Left lung (tissue), 10 donors: Measurements from ENCODE around the gene BNIP5. TPM values are rescaled to one million over a fixed set of nuclear protein-coding genes. Genes with fewer than 3 reads are reported as not detected.
A peak's percentile ranks its signal among the peaks of the same experiment; 100 is the strongest.

Experiments
- ATAC-seq: fragments of 200-7000 bp; cut with Tn5 transposase; one replicate; pipeline ENCODE4 v1.9.1; 2020; ENCODE audit warnings: moderate library complexity
- DNase-seq, 4 donors: peaks; one replicate each; pipeline ENCODE4 v3.0.0-alpha.2; 2013 to 2020
- H3K27ac ChIP-seq, 2 donors: fragments of 200-600 bp; sonication (generic) in 1 of 2; one replicate each; pipeline versions ENCODE4 v1.5.0 to v1.8.0; 2020 to 2021
- H3K27me3 ChIP-seq, 2 donors: fragments of 200-600 bp; sonication (generic) in 1 of 2; one replicate each; pipeline versions ENCODE4 v1.5.0 to v1.8.0; 2020 to 2021
- H3K36me3 ChIP-seq, 2 donors: fragments of 200-600 bp; sonication (generic) in 1 of 2; one replicate each; pipeline versions ENCODE4 v1.5.0 to v1.8.0; 2020 to 2021
- H3K4me1 ChIP-seq, 2 donors: fragments of 200-600 bp; one replicate each; pipeline ENCODE4 v1.8.0; 2021
- H3K4me3 ChIP-seq, 2 donors: fragments of 200-600 bp; sonication (generic) in 1 of 2; one replicate each; pipeline versions ENCODE4 v1.5.0 to v1.8.0; 2020 to 2021; ENCODE audit warnings: mild to moderate bottlenecking in 1 of 2
- H3K9me3 ChIP-seq, 2 donors: fragments of 200-600 bp; sonication (generic) in 1 of 2; one replicate each; pipeline versions ENCODE4 v1.5.0 to v1.8.0; 2020 to 2021
- intact Hi-C, 2 donors: fragments of 100-400 bp; cut with DNase I; formaldehyde crosslinking; loops; one replicate each; pipeline versions ENCODE4 v1.11.2 to v1.14.2; 2022
- polyA plus RNA-seq, 6 donors: library from polyadenylated mRNA; unstranded; fragments of 120-200 nt; gene quantifications; one replicate each; pipeline ENCODE4 v1.2.1, GENCODE V29; 2013; ENCODE audit not compliant: insufficient read length in 6 of 6
- total RNA-seq, 2 donors: library from RNA; stranded (reverse); fragmentation: NEBNext Ultra II Directional; extraction: Animal tissue kit (Norgen Biotek cat#: 25700); gene quantifications; one replicate each; pipeline ENCODE4 v1.2.1, GENCODE V29; 2021
- TF ChIP-seq, protein P1 (sequence below), 2 donors: fragments of 200-600 bp; sonication (generic) in 1 of 2; IDR thresholded peaks; one replicate each; pipeline versions ENCODE4 v1.5.0 to v1.8.0; 2021; ENCODE audit warnings: antibody characterized with exemption in 2 of 2
- donor health status: DM: no; HTN: yes; CAD: no.
- donor health status: DM: no; HTN: no; CAD: no.

The BNIP5 gene
- total and polyA plus RNA-seq, 8 donors, result 0.26 TPM; not detected in 7

DNA sequence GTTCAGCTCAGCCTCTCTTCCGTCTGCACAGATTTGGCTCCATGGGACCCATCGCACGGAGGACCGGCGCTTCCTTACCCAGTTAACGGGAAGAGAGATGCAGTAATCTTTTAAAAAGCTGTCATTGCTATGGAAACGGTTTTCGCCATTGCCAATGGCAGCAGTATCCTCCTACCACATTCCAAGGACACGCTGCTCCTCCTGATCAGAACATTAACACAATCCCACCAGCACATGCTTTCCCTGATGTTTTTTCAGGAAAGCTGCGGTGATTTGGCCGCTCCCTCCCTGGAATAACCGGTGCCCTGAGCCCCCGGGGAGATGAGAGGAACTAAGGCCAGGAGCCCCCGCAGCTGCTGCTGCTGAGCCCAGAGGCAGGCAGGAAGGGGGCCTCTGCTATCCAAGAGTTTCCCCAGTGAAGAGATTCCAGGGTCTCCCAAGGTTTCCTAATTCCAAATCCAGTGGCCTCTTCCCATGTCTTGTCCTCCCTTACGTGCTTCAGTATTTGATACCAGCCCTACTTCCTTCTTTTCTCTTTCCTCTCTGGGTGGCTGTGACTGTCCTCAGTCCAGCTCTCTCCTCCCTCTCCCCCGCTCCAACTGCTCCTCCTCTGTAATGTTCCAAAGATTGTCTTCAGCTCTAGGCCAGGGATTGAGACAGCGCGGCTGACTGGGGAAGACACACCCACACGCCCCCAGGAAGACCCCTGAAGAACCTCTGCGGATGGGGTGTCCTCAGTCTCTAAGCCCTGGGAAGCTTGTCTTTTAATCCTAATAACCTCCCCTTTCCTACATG is 2.6 kb downstream of the BNIP5 start:
- TF ChIP-seq, protein P1, sequence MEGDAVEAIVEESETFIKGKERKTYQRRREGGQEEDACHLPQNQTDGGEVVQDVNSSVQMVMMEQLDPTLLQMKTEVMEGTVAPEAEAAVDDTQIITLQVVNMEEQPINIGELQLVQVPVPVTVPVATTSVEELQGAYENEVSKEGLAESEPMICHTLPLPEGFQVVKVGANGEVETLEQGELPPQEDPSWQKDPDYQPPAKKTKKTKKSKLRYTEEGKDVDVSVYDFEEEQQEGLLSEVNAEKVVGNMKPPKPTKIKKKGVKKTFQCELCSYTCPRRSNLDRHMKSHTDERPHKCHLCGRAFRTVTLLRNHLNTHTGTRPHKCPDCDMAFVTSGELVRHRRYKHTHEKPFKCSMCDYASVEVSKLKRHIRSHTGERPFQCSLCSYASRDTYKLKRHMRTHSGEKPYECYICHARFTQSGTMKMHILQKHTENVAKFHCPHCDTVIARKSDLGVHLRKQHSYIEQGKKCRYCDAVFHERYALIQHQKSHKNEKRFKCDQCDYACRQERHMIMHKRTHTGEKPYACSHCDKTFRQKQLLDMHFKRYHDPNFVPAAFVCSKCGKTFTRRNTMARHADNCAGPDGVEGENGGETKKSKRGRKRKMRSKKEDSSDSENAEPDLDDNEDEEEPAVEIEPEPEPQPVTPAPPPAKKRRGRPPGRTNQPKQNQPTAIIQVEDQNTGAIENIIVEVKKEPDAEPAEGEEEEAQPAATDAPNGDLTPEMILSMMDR (IDR thresholded peaks at IDR 0.05), result no peak
- H3K4me1 ChIP-seq, result peaks cover 3% of the 10 kb centered on the region in 2 donors
- no peaks in the 10 kb centered on the region for H3K36me3 ChIP-seq
- H3K9me3 ChIP-seq, result no peaks in the 10 kb centered on the region
- no peak for ATAC-seq
- no peak overlapping the region for H3K27ac ChIP-seq
- no peak overlapping the region for H3K4me3 ChIP-seq
- intact Hi-C loops, result no loop called here
- DNase-seq, result peak in 1 of 4 donors; percentile 3
- H3K27me3 ChIP-seq, result peaks cover 0 to 48% of the 10 kb centered on the region in 2 donors

DNA sequence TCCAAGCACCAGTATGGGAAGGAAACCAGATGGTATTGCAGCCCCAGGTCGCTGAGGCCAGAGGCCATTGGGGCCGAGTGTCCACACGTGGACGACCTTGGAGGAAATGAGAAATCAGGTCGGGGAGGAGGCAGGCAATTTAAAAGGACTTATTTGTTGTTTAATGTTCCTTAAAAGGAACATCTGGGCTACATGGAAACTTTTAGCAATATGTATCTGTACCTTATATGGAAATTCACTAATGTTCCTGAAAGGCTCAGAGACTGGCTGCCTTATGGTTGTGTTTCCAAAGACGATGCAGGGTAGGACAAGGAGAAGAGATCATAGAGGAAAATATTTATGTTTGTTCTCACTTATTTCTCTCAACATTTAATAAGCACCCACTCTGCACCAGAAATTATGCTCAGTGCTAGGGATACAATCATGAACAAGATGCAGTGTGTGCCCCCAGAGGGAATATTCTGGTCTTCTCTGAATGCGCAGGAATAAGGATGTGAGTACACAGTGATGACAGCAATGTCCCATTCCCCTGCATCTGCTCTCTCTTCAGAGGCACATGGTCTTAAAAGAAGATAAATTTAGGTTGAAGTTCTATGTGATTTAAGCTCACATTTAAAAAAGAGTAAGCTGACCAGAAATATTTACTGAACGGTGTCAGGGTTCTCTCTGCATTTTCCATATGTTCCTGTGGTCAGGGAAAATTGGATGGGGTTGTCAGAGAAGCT is 3.4 kb downstream of the BNIP5 start:
- Histone ChIP-seq H3K9me3 (no peaks in the 10 kb centered on the region), H3K36me3 (no peaks in the 10 kb centered on the region), H3K4me3 (no peak overlapping the region), H3K4me1 (peaks cover 3% of the 10 kb centered on the region in 2 donors), H3K27ac (no peak overlapping the region), H3K27me3 (peaks cover 0 to 56% of the 10 kb centered on the region in 2 donors)
- DNase-seq (no peak), ATAC-seq (no peak)
- TF ChIP-seq, protein P1 (IDR thresholded peaks at IDR 0.05), result no peak
- intact Hi-C loops, result no loop called here

GRCh38 chr6:36331381-36331780 is 5.3 kb downstream of the BNIP5 start:
- intact Hi-C loops, result no loop called here
- DNase-seq, result no peak
- Histone ChIP-seq H3K4me1 (peaks cover 3% of the 10 kb centered on the region in 2 donors), H3K27ac (no peak overlapping the region), H3K4me3 (no peak overlapping the region), H3K27me3 (peaks cover 0 to 57% of the 10 kb centered on the region in 2 donors), H3K9me3 (no peaks in the 10 kb centered on the region), H3K36me3 (no peaks in the 10 kb centered on the region)
- TF ChIP-seq, protein P1 (IDR thresholded peaks at IDR 0.05), result no peak
- ATAC-seq, result no peak

GRCh38 chr6:36330366-36330765 is 6.3 kb downstream of the BNIP5 start:
- no peak overlapping the region for H3K27ac ChIP-seq
- intact Hi-C loops, result no loop called here

More at GRCh38 chr6:36330366-36330765, 6.3 kb downstream of the BNIP5 start:
- Histone ChIP-seq H3K9me3 (no peaks in the 10 kb centered on the region), H3K4me1 (peaks cover 3% of the 10 kb centered on the region in 2 donors), H3K4me3 (no peak overlapping the region), H3K27me3 (peaks cover 0 to 57% of the 10 kb centered on the region in 2 donors), H3K36me3 (no peaks in the 10 kb centered on the region)
- no peak for ATAC-seq
- TF ChIP-seq, protein P1 (IDR thresholded peaks at IDR 0.05), result no peak
- no peak for DNase-seq
